ACC112 (cell line): ENCODE data around the gene ZSCAN16.
A peak's percentile ranks its signal among the peaks of the same experiment; 100 is the strongest.

ENCODE experiments used
- H2AFZ ChIP-seq: fragments of 200-600 bp; sonication (generic); one replicate; pipeline ENCODE4 v1.6.0; 2017; ENCODE audit warnings: antibody characterized with exemption, low read length; ENCODE audit not compliant: unreplicated experiment
- H3K27ac ChIP-seq: fragments of 200-600 bp; sonication (generic); 2 replicates; pipeline ENCODE4 v1.5.1; 2014; ENCODE audit warnings: low read depth, mild to moderate bottlenecking, antibody characterized with exemption, low read length, moderate library complexity
- H3K27me3 ChIP-seq: fragments of 200-600 bp; sonication (generic); 2 replicates; pipeline ENCODE4 v1.6.1; 2014; ENCODE audit warnings: mild to moderate bottlenecking, antibody characterized with exemption, low read length, moderate library complexity, mixed read lengths; ENCODE audit not compliant: insufficient read depth
- H3K36me3 ChIP-seq: fragments of 200-600 bp; sonication (generic); 2 replicates; pipeline ENCODE4 v1.6.1; 2016; ENCODE audit warnings: mild to moderate bottlenecking, antibody characterized with exemption, low read length, moderate library complexity, mixed read lengths; ENCODE audit not compliant: insufficient read depth
- H3K4me1 ChIP-seq: fragments of 200-600 bp; sonication (generic); one replicate; pipeline ENCODE4 v1.6.1; 2016; ENCODE audit warnings: low read length, mixed read lengths; ENCODE audit not compliant: insufficient read depth, unreplicated experiment, control insufficient read depth
- H3K4me3 ChIP-seq: fragments of 200-600 bp; sonication (generic); 2 replicates; pipeline ENCODE4 v1.5.1; 2014; ENCODE audit warnings: mild to moderate bottlenecking, low read depth, low read length
- H3K79me2 ChIP-seq: fragments of 200-600 bp; sonication (generic); one replicate; pipeline ENCODE4 v1.6.0; 2016; ENCODE audit warnings: low read length; ENCODE audit not compliant: control insufficient read depth, unreplicated experiment, insufficient read depth

ZSCAN16 gene

DNA sequence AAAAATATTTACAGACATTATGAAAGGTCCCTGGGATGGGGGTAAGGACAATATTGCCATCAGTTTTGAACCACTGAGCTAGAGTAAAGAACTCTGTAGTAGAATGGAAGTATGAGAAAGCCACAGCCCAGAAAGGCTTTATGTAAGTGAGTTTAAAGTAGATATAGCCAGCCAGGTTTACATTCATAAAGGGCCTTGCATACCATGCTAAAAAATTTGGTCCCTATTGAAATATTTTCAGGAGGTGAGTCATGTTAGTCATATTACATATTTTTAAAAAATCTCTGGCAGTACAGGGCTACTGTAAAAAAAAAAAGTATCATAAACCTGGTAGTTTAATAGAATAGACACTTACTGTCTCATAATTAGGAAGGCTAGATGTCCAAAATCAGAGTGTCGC, 20.8 kb downstream of the ZSCAN16 start:
- no peak overlapping the region for H2AFZ ChIP-seq
- H3K36me3 ChIP-seq: peaks cover 53% of the 10 kb centered on the region
- H3K4me3 ChIP-seq: no peak overlapping the region
- H3K79me2 ChIP-seq: peaks cover 46% of the 10 kb centered on the region
- no peaks in the 10 kb centered on the region for H3K27me3 ChIP-seq
- no peak overlapping the region for H3K27ac ChIP-seq
- H3K4me1 ChIP-seq: peaks cover 12% of the 10 kb centered on the region

- no peaks in the 10 kb centered on the region for H3K4me1 ChIP-seq
- H2AFZ ChIP-seq: no peak overlapping the region
- no peak overlapping the region for H3K4me3 ChIP-seq
- H3K27me3 ChIP-seq: no peaks in the 10 kb centered on the region
- no peak overlapping the region for H3K27ac ChIP-seq
- peaks cover 90% of the 10 kb centered on the region for H3K36me3 ChIP-seq
- H3K79me2 ChIP-seq: no peaks in the 10 kb centered on the region
Observed at GRCh38 chr6:28152531-28152930, 28.1 kb downstream of the ZSCAN16 start.

GRCh38 chr6:28153546-28153945, 29.1 kb downstream of the ZSCAN16 start:
- no peak overlapping the region for H2AFZ ChIP-seq
- H3K4me1 ChIP-seq: no peaks in the 10 kb centered on the region
- no peak overlapping the region for H3K4me3 ChIP-seq
- no peak overlapping the region for H3K27ac ChIP-seq
- H3K27me3 ChIP-seq: no peaks in the 10 kb centered on the region
- no peaks in the 10 kb centered on the region for H3K79me2 ChIP-seq
- H3K36me3 ChIP-seq: peaks cover 86% of the 10 kb centered on the region

- H3K27me3 ChIP-seq: no peaks in the 10 kb centered on the region
- H2AFZ ChIP-seq: no peak overlapping the region
- H3K27ac ChIP-seq: no peak overlapping the region
- H3K79me2 ChIP-seq: no peaks in the 10 kb centered on the region
- no peaks in the 10 kb centered on the region for H3K4me1 ChIP-seq
- H3K4me3 ChIP-seq: no peak overlapping the region
- H3K36me3 ChIP-seq: peaks cover 85% of the 10 kb centered on the region
Observed at GRCh38 chr6:28154357-28154756, 29.9 kb downstream of the ZSCAN16 start.

DNA sequence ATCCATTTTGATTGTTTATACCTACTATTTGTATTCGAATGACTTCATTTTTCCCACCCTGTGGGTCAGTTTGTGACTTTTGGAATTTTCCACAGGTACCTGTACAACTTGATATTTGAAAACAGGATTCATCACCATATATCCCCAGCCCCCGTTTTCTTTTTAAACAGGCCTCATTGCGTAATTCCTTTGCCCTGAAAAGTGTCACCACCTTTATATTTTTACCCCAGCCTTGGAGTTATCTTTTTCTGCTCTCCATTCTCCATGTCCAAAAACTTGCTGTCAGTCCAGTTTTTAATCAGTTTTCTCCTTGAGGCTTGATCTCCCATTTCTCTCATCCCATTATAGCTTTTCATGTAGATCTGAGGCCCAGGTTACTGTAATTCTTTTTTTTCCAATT, 33.9 kb downstream of the ZSCAN16 start:
- Histone ChIP-seq H3K4me1 (no peaks in the 10 kb centered on the region), H3K36me3 (peaks cover 49% of the 10 kb centered on the region)

GRCh38 chr6:28159029-28159607, 34.7 kb downstream of the ZSCAN16 start:
- Histone ChIP-seq H3K27ac (no peak overlapping the region), H2AFZ (no peak overlapping the region), H3K79me2 (no peaks in the 10 kb centered on the region), H3K4me3 (no peak overlapping the region), H3K36me3 (peaks cover 41% of the 10 kb centered on the region), H3K4me1 (no peaks in the 10 kb centered on the region), H3K27me3 (no peaks in the 10 kb centered on the region)

More for the DNA sequence above, 33.9 kb downstream of the ZSCAN16 start:
- no peak overlapping the region for H2AFZ ChIP-seq
- H3K4me3 ChIP-seq: no peak overlapping the region
- no peaks in the 10 kb centered on the region for H3K79me2 ChIP-seq
- no peak overlapping the region for H3K27ac ChIP-seq
- no peaks in the 10 kb centered on the region for H3K27me3 ChIP-seq

GRCh38 chr6:28160233-28160632, 35.8 kb downstream of the ZSCAN16 start:
- Histone ChIP-seq H3K4me3 (no peak overlapping the region), H2AFZ (no peak overlapping the region)

DNA sequence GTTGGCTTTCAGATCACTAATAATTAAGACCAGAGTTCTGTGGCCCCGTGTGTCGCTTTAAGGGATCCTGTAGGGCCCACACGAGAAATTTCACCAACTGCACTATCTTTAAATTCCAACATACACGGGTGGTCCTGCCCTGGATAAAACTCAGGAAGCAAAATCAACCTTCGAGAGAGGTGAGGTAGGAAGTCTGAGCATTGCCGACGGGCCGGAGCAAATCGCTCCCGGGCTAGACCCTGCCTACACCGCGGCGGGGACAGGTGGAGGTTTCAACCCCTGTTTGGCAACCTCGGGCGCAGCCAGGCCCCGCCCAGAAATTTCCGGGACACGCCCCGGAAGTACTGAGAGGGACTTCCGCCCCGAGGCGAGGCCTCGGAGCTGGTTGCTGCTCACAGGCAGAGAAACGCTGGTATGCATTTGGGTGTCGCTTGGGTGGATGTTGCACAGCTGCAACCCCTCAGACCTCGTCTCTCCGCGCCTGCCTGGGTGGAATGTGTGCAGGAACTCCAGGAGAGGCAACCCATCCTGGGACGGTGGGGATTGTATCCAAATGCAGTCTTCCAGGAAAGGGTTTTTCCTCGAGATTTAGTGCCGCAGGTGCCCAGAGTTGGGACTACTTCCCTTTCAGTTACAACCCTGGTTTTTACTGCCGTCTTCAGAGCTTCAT, 37.1 kb downstream of the ZSCAN16 start:
- Histone ChIP-seq H3K27me3 (no peaks in the 10 kb centered on the region), H3K79me2 (no peaks in the 10 kb centered on the region), H3K36me3 (peaks cover 17% of the 10 kb centered on the region), H3K4me3 (peak overlapping the region; percentile 82), H2AFZ (peak overlapping the region; percentile 86), H3K4me1 (peaks cover under 1% of the 10 kb centered on the region), H3K27ac (no peak overlapping the region)

More at GRCh38 chr6:28160233-28160632, 35.8 kb downstream of the ZSCAN16 start:
- no peaks in the 10 kb centered on the region for H3K27me3 ChIP-seq
- H3K79me2 ChIP-seq: no peaks in the 10 kb centered on the region
- H3K4me1 ChIP-seq: no peaks in the 10 kb centered on the region
- no peak overlapping the region for H3K27ac ChIP-seq
- H3K36me3 ChIP-seq: peaks cover 30% of the 10 kb centered on the region

- no peak overlapping the region for H3K27ac ChIP-seq
- H3K36me3 ChIP-seq: no peaks in the 10 kb centered on the region
- H3K27me3 ChIP-seq: no peaks in the 10 kb centered on the region
- peaks cover 4% of the 10 kb centered on the region for H3K4me1 ChIP-seq
- H2AFZ ChIP-seq: no peak overlapping the region
- H3K79me2 ChIP-seq: no peaks in the 10 kb centered on the region
- H3K4me3 ChIP-seq: no peak overlapping the region
Observed at GRCh38 chr6:28165563-28165962, 41.2 kb downstream of the ZSCAN16 start.

DNA sequence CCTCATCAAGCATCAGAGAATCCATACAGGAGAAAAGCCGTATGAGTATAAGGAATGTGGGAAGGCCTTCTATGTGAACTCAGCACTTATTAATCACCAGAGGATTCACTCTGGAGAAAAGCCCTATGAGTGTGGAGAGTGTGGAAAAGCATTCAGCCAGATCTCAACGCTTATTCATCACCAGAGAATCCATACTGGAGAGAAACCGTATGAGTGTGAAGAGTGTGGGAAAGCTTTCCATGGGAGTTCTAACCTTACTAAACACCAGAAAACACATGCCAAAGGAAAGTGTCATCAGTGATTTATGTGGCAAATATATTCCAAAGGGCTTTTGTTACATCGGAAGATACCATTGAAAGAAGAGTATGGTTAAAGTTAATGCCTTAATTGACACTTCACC, 42.7 kb downstream of the ZSCAN16 start:
- Histone ChIP-seq H3K36me3 (no peaks in the 10 kb centered on the region), H3K4me3 (no peak overlapping the region), H3K27ac (peak overlapping the region; percentile 71), H3K4me1 (peaks cover 4% of the 10 kb centered on the region), H2AFZ (no peak overlapping the region), H3K27me3 (no peaks in the 10 kb centered on the region), H3K79me2 (no peaks in the 10 kb centered on the region)

GRCh38 chr6:28167926-28168325, 43.5 kb downstream of the ZSCAN16 start:
- H3K79me2 ChIP-seq: no peaks in the 10 kb centered on the region
- H2AFZ ChIP-seq: no peak overlapping the region
- H3K4me3 ChIP-seq: no peak overlapping the region
- no peak overlapping the region for H3K27ac ChIP-seq
- peaks cover 4% of the 10 kb centered on the region for H3K4me1 ChIP-seq
- H3K36me3 ChIP-seq: no peaks in the 10 kb centered on the region
- H3K27me3 ChIP-seq: no peaks in the 10 kb centered on the region
